GM12892 (cell line): ENCODE data around the gene NAV1.

Source experiments
- POLR2A ChIP-seq: IDR thresholded peaks from 2 replicates; pipeline ENCODE4 v1.6.1; 2011; ENCODE audit warnings: low read depth, low read length, control low read depth
- POLR2AphosphoS5 ChIP-seq: IDR thresholded peaks from 2 replicates; pipeline ENCODE4 v1.6.1; 2011; ENCODE audit warnings: low read depth, low read length, control low read depth
- TAF1 ChIP-seq: IDR thresholded peaks from 2 replicates; pipeline ENCODE4 v1.6.1; 2011; ENCODE audit warnings: low read depth, mild to moderate bottlenecking, control low read depth, low read length, borderline replicate concordance

GRCh38 chr1:201508809-201509208, 30.1 kb upstream of the NAV1 start:
- TF ChIP-seq TAF1 (no peak), POLR2A (no peak), POLR2AphosphoS5 (no peak)
